ENCODE results near the gene NUFIP1. TPM values are rescaled to one million over a fixed set of nuclear protein-coding genes. Genes with fewer than 3 reads are reported as not detected.

Gene NUFIP1
- total RNA-seq, 4 donors from 2014 or later: 3.4 to 5.3 (median 4.5) TPM

- no peaks in the 10 kb centered on the region for H3K9me3 ChIP-seq
- H3K36me3 ChIP-seq: no peaks in the 10 kb centered on the region
- DNase-seq (no peak), ATAC-seq (no peak)
- in situ Hi-C loops (cut with MboI; ENCODE audit: low sequenced_read_pairs in 4 of 4): no loop called here
- no peaks in the 10 kb centered on the region for H3K27me3 ChIP-seq
- peaks cover 0 to 3% of the 10 kb centered on the region in 2 donors for H3K4me1 ChIP-seq
- intact Hi-C loops (cut with DNase I; ENCODE audit: low total_unique reads): no loop called here
- no peak for TF ChIP-seq POLR2A (IDR thresholded peaks at IDR 0.05)
- no peak overlapping the region for H3K4me3 ChIP-seq
- H3K27ac ChIP-seq: no peak overlapping the region
Observed at GRCh38 chr13:44895264-44895952, 93.9 kb downstream of the NUFIP1 start.

GRCh38 chr13:44894001-44894770 is 95.1 kb downstream of the NUFIP1 start:
- intact Hi-C loops (cut with DNase I; ENCODE audit: low total_unique reads) (no loop called here), in situ Hi-C loops (cut with MboI; ENCODE audit: low sequenced_read_pairs in 4 of 4) (no loop called here)
- ATAC-seq: peak in 1 of 2 donors; percentile 47
- no peaks in the 10 kb centered on the region for H3K27me3 ChIP-seq
- no peak for TF ChIP-seq POLR2A (IDR thresholded peaks at IDR 0.05)
- TF ChIP-seq CTCF (IDR thresholded peaks at IDR 0.05 in 4 of 5, conservative IDR thresholded peaks at IDR 0.05 in 1 of 5): no peak
- no peaks in the 10 kb centered on the region for H3K36me3 ChIP-seq
- DNase-seq: no peak
- H3K4me3 ChIP-seq: no peak overlapping the region
- H3K4me1 ChIP-seq: peaks cover 0 to 3% of the 10 kb centered on the region in 2 donors
- H3K9me3 ChIP-seq: no peaks in the 10 kb centered on the region
- H3K27ac ChIP-seq: peak overlapping the region; percentile 5 to 41 (median 10)

Other genes with a start within 250 kb of the NUFIP1 start
- gene GPALPP1, start 67 bp upstream of the NUFIP1 start, total RNA-seq: 10 to 100 TPM in 2 of 4 donors, 1 to 10 TPM in 2; 6.4 to 16.2 (median 9.6) TPM
- 10 to 100 TPM; 11.5 to 16.9 (median 13.3) TPM for gene GTF2F2, start 131.0 kb upstream of the NUFIP1 start, total RNA-seq
- gene KCTD4, start 211.6 kb upstream of the NUFIP1 start, total RNA-seq: not detected